Heart right ventricle (tissue), 16 donors: ENCODE results near the gene ARHGEF3. TPM values are rescaled to one million over a fixed set of nuclear protein-coding genes. Genes with fewer than 3 reads are reported as not detected.

Source experiments
- ATAC-seq, 8 donors: fragments of 200-7000 bp; cut with Tn5 transposase; one replicate each; pipeline ENCODE4 v1.9.1; 2020; ENCODE audit warnings: mild to moderate bottlenecking in 8 of 8, moderate library complexity in 8 of 8, moderate number of reproducible peaks in 1 of 8
- DNase-seq, 2 donors: peaks; one replicate each; pipeline ENCODE4 v3.0.0-alpha.2; 2020
- H3K27ac ChIP-seq, 10 donors: fragments of 200-600 bp; sonication (generic) in 2 of 10; one replicate each; pipeline versions ENCODE4 v1.5.0 to v1.8.0; 2020 to 2022; ENCODE audit warnings: mild to moderate bottlenecking in 3 of 10
- H3K27me3 ChIP-seq, 7 donors: fragments of 200-600 bp; one replicate each; pipeline ENCODE4 v1.8.0; 2021 to 2022; ENCODE audit warnings: mild to moderate bottlenecking in 2 of 7
- H3K36me3 ChIP-seq, 9 donors: fragments of 200-600 bp; sonication (generic) in 1 of 9; one replicate each; pipeline versions ENCODE4 v1.5.0 to v1.8.0; 2020 to 2022; ENCODE audit warnings: mild to moderate bottlenecking in 2 of 9
- H3K4me1 ChIP-seq, 9 donors: fragments of 200-600 bp; sonication (generic) in 1 of 9; one replicate each; pipeline versions ENCODE4 v1.5.0 to v1.8.0; 2020 to 2022; ENCODE audit warnings: mild to moderate bottlenecking in 4 of 9
- H3K4me3 ChIP-seq, 10 donors: fragments of 200-600 bp; sonication (generic) in 2 of 10; one replicate each; pipeline versions ENCODE4 v1.5.0 to v1.8.0; 2020 to 2022; ENCODE audit warnings: mild to moderate bottlenecking in 7 of 10, moderate library complexity in 2 of 10
- H3K9me3 ChIP-seq, 11 donors: fragments of 200-600 bp in 10 of 11; sonication (generic) in 2 of 11; one replicate each; pipeline versions ENCODE4 v1.5.0 to v1.8.0; 2013 to 2022; ENCODE audit warnings: mild to moderate bottlenecking in 2 of 11, control low read depth in 1 of 11, moderate library complexity in 1 of 11
- WGBS, 2 donors: extraction: QIAGEN DNeasy Blood & Tissue Kit; methylation state at CpG; one replicate each; pipeline ENCODE4 v1.1.7; 2013; ENCODE audit warnings: inconsistent platforms in 1 of 2; 5-methylcytosine and 5-hydroxymethylcytosine counted together
- intact Hi-C, 10 donors: fragments of 100-400 bp; cut with DNase I; formaldehyde crosslinking; loops; one replicate each; pipeline versions ENCODE4 v1.11.1 to v1.14.2; 2022
- polyA plus RNA-seq, 2 donors: library from polyadenylated mRNA; stranded (reverse); fragments of 200-250 nt; gene quantifications; one replicate each; pipeline ENCODE4 v1.2.3, GENCODE V29; 2013
- total RNA-seq, 10 donors: library from RNA; stranded (reverse); fragmentation: NEBNext Ultra II Directional in 3 of 10; extraction: Animal tissue kit (Norgen Biotek cat#: 25700) in 3 of 10; gene quantifications; one replicate each; pipeline versions ENCODE4 v1.2.1 to v1.2.4, GENCODE V29; 2021 to 2023
- TF ChIP-seq, protein P1 (sequence below), 9 donors: fragments of 200-600 bp; sonication (generic) in 2 of 9; IDR thresholded peaks; one replicate each; pipeline versions ENCODE4 v1.5.0 to v1.8.0; 2021 to 2022; ENCODE audit warnings: antibody characterized with exemption in 9 of 9, mild to moderate bottlenecking in 5 of 9, moderate library complexity in 1 of 9
- donor health status: Arrhythmogenic right ventricular cardiomyopathy.
- donor health status: ischemic (EF 13 %, LVEDD 7.1; RV severe dilation, severe dysfunction).
- donor health status: healthy with polysubstance abuse.
- donor health status: DM: no; HTN: yes; CAD: no.
- donor health status: DM: no; HTN: no; CAD: no.
- donor health status: ischemic (EF 25% LVEDD 6.9; RV normal size, moderate dysfunction).
- donor health status: ischemic (EF 25% LVEDD 5.7; RV mildly dilated, moderate dysfunction).
- donor health status: healthy.
- donor health status: DM: yes; HTN: yes; CAD: no.
- donor health status: Ischemic cardiomyopathy.
- donor health status: ischemic (EF 35%, LVEDD 5.7; RV mildly dilated, moderate dysfunction).
- donor health status: nonischemic (EF 11% LVEDD 7.7; RV severe dilation, severe dysfunction).
- donor health status: DM: yes; HTN: yes; CAD: no.
- donor health status: PGD.
- donor health status: ischemic (EF 29% LVEDD 5.4; RV normal size, mild dysfunction).
- donor health status: nonischemic (EF 23%, LVEDD 6.1; RV moderate dilation, normal function).

ARHGEF3 gene
- total and polyA plus RNA-seq, 12 donors = 6.6 to 26.1 (median 17.0) TPM

DNA sequence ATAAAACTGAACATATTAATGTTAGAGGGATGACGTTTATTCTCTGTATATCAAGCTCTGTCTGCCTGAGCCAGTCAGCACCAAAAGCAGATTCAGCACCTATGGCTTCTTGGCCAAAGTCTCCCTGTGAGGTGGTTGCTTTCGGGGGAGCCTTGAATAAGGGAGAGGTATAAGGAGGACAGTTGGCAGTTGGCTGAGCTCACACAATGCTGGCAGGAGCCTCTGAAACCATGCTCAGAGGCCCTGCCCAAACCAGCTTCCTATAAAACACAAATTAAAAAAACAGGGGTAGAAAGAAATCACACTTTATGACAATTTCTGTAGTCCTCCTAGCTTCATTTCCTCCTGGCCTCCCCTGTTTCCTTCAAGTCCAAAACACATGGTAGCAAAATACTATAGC lies 18.8 kb downstream of the ARHGEF3 start:
- H3K4me1 ChIP-seq = peaks cover 8 to 99% (median 72%) of the 10 kb centered on the region in 9 donors
- DNase-seq (no peak), ATAC-seq (peak in 2 of 8 donors; percentile 7 to 15)
- no peaks in the 10 kb centered on the region for H3K36me3 ChIP-seq
- 34 to 37% methylated on average over 2 of the region's 2 CpGs for WGBS, 2 donors
- TF ChIP-seq, protein P1, sequence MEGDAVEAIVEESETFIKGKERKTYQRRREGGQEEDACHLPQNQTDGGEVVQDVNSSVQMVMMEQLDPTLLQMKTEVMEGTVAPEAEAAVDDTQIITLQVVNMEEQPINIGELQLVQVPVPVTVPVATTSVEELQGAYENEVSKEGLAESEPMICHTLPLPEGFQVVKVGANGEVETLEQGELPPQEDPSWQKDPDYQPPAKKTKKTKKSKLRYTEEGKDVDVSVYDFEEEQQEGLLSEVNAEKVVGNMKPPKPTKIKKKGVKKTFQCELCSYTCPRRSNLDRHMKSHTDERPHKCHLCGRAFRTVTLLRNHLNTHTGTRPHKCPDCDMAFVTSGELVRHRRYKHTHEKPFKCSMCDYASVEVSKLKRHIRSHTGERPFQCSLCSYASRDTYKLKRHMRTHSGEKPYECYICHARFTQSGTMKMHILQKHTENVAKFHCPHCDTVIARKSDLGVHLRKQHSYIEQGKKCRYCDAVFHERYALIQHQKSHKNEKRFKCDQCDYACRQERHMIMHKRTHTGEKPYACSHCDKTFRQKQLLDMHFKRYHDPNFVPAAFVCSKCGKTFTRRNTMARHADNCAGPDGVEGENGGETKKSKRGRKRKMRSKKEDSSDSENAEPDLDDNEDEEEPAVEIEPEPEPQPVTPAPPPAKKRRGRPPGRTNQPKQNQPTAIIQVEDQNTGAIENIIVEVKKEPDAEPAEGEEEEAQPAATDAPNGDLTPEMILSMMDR (IDR thresholded peaks at IDR 0.05) = no peak
- H3K27ac ChIP-seq = peak overlapping the region; percentile 5 to 87 (median 68)
- intact Hi-C loops = loop anchor here in 1 of 10 donors (5.0 kb wide), 1 partner anchor 36 kb away; no protein-coding TSS in a partner anchor
- no peaks in the 10 kb centered on the region for H3K27me3 ChIP-seq
- H3K9me3 ChIP-seq = no peaks in the 10 kb centered on the region
- H3K4me3 ChIP-seq = no peak overlapping the region

GRCh38 chr3:56782215-56782614 lies 19.5 kb downstream of the ARHGEF3 start:
- no peak for DNase-seq

GRCh38 chr3:56781762-56782161 lies 20.0 kb downstream of the ARHGEF3 start:
- WGBS, 2 donors = 93 to 100% methylated on average over 2 of the region's 2 CpGs

More at GRCh38 chr3:56782215-56782614, 19.5 kb downstream of the ARHGEF3 start:
- Histone ChIP-seq H3K4me1 (peaks cover 10 to 99% (median 73%) of the 10 kb centered on the region in 9 donors), H3K27ac (peak overlapping the region in 8 of 10 donors; percentile 43 to 87 (median 70)), H3K4me3 (no peak overlapping the region), H3K27me3 (no peaks in the 10 kb centered on the region), H3K36me3 (no peaks in the 10 kb centered on the region), H3K9me3 (no peaks in the 10 kb centered on the region)
- no peak for ATAC-seq
- 37 to 49% methylated on average over 4 of the region's 4 CpGs for WGBS, 2 donors
- intact Hi-C loops = loop anchor here in 1 of 10 donors (5.0 kb wide), 1 partner anchor 35 kb away; no protein-coding TSS in a partner anchor
- TF ChIP-seq, protein P1 (IDR thresholded peaks at IDR 0.05) = no peak

DNA sequence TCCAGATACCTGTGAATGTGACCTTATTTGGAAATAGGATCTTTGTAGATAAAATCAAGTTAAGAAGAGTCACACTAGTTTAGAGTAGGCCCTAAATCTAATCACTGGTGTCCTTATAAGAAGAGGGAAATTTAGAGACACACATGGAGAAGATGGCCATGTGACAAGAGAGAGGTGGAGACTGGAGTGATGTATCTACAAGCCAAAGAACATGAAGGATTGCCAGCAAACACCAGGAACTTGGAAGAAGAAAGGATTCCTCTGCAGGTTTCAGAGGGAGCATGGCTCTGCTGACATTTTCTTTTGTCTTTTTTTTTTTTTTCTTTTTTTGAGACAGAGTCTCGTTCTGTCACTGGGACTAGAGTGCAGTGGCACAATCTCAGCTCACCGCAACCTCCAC lies 20.8 kb downstream of the ARHGEF3 start:
- Histone ChIP-seq H3K4me1 (peaks cover 10 to 99% (median 73%) of the 10 kb centered on the region in 9 donors), H3K4me3 (no peak overlapping the region), H3K27ac (peak overlapping the region in 1 of 10 donors; percentile 19), H3K9me3 (no peaks in the 10 kb centered on the region), H3K36me3 (no peaks in the 10 kb centered on the region), H3K27me3 (no peaks in the 10 kb centered on the region)
- TF ChIP-seq, protein P1 (IDR thresholded peaks at IDR 0.05) = no peak
- WGBS, 2 donors = 93 to 95% methylated on average over 2 of the region's 2 CpGs
- ATAC-seq (no peak), DNase-seq (no peak)
- intact Hi-C loops = loop anchor here in 1 of 10 donors (5.0 kb wide), 1 partner anchor 34 kb away; no protein-coding TSS in a partner anchor

More at GRCh38 chr3:56781762-56782161, 20.0 kb downstream of the ARHGEF3 start:
- no peak for ATAC-seq
- no peak for DNase-seq
- no peaks in the 10 kb centered on the region for H3K36me3 ChIP-seq
- H3K4me1 ChIP-seq = peaks cover 10 to 99% (median 71%) of the 10 kb centered on the region in 9 donors
- no peak overlapping the region for H3K4me3 ChIP-seq
- H3K9me3 ChIP-seq = no peaks in the 10 kb centered on the region
- no peaks in the 10 kb centered on the region for H3K27me3 ChIP-seq
- intact Hi-C loops = loop anchor here in 1 of 10 donors (5.0 kb wide), 1 partner anchor 34 kb away; no protein-coding TSS in a partner anchor
- H3K27ac ChIP-seq = peak overlapping the region in 5 of 10 donors; percentile 62 to 87 (median 73)
- TF ChIP-seq, protein P1 (IDR thresholded peaks at IDR 0.05) = no peak
